Stomach (tissue), 9 donors: Measurements from ENCODE around the gene DNM1. TPM values are rescaled to one million over a fixed set of nuclear protein-coding genes. Genes with fewer than 3 reads are reported as not detected.
A peak's percentile ranks its signal among the peaks of the same experiment; 100 is the strongest.

Experiments
- DNase-seq, 2 donors: peaks; one replicate each; pipeline versions ENCODE4 v3.0.0 to v3.0.0-alpha.2; 2013 to 2019
- H3K27ac ChIP-seq, 5 donors: fragments of 200-600 bp in 4 of 5; sonication (generic) in 4 of 5; one replicate each; pipeline ENCODE4 v1.5.1; 2013 to 2019; ENCODE audit warnings: mild to moderate bottlenecking in 1 of 5, moderate library complexity in 1 of 5
- H3K27me3 ChIP-seq, 3 donors: fragments of 200-600 bp; sonication (generic); one replicate each; pipeline ENCODE4 v1.5.1; 2017 to 2019; ENCODE audit warnings: mixed run types in 1 of 3
- H3K36me3 ChIP-seq, 4 donors: fragments of 200-600 bp; sonication (generic); 1 replicate in 3 of 4; 2 replicates in 1 of 4; pipeline ENCODE4 v1.5.1; 2016 to 2019
- H3K4me1 ChIP-seq, 4 donors: fragments of 200-600 bp; sonication (generic); one replicate each; pipeline ENCODE4 v1.5.1; 2016 to 2019
- H3K4me3 ChIP-seq, 4 donors: fragments of 200-600 bp; sonication (generic) in 3 of 4; one replicate each; pipeline ENCODE4 v1.5.1; 2016 to 2019; ENCODE audit warnings: mild to moderate bottlenecking in 1 of 4
- H3K9me3 ChIP-seq, 4 donors: fragments of 200-600 bp; sonication (generic); one replicate each; pipeline ENCODE4 v1.5.1; 2016 to 2019
- CTCF ChIP-seq, 7 experiments: fragments of 450-650 bp in 4 of 7; fragments of 200-600 bp in 3 of 7; sonication (generic) in 3 of 7; IDR thresholded peaks; one replicate each; pipeline ENCODE4 v1.5.1; 2016 to 2019; ENCODE audit warnings: antibody characterized with exemption in 7 of 7, control low read depth in 2 of 7, mild to moderate bottlenecking in 1 of 7
- EP300 ChIP-seq: sonication (generic); formaldehyde crosslinking; IDR thresholded peaks from one replicate; pipeline ENCODE4 v1.6.1; 2017; ENCODE audit warnings: antibody characterized with exemption
- POLR2A ChIP-seq, 4 donors: fragments of 450-650 bp; IDR thresholded peaks; one replicate each; pipeline ENCODE4 v1.6.1; 2016; ENCODE audit warnings: antibody characterized with exemption in 4 of 4, control low read depth in 2 of 4, mild to moderate bottlenecking in 1 of 4, moderate library complexity in 1 of 4
- POLR2AphosphoS5 ChIP-seq, 3 donors: sonication (generic); formaldehyde crosslinking; IDR thresholded peaks; one replicate each; pipeline ENCODE4 v1.6.1; 2016; ENCODE audit warnings: antibody characterized with exemption in 3 of 3
- WGBS, 5 donors: extraction: QIAGEN DNeasy Blood & Tissue Kit in 3 of 5; methylation state at CpG; one replicate each; pipeline versions ENCODE4 v1.1.5 to v1.1.7; 2013 to 2018; 5-methylcytosine and 5-hydroxymethylcytosine counted together
- intact Hi-C: fragments of 100-400 bp; cut with DNase I; formaldehyde crosslinking; loops from one replicate; pipeline ENCODE4 v1.15.1; 2023; ENCODE audit warnings: low total_unique reads
- polyA plus RNA-seq, 3 donors: library from polyadenylated mRNA; stranded (reverse); fragments of 200-250 nt; gene quantifications; one replicate each; pipeline ENCODE4 v1.2.3, GENCODE V29; 2013
- total RNA-seq, 5 donors: library from RNA; depleted of rRNA; stranded (reverse); fragments of >200 nt; gene quantifications; one replicate each; pipeline versions ENCODE4 v1.1.0 to v1.2.3, GENCODE V29; 2014 to 2016
- donor health status: healthy with polysubstance abuse.
- donor health status: Bipolar disorder and iron deficiency.
- donor health status: healthy.

The DNM1 gene
- total and polyA plus RNA-seq, 8 donors, result 2.3 to 60.8 (median 20.8) TPM

GRCh38 chr9:128216781-128217553, 13.8 kb downstream of the DNM1 start:
- no peak overlapping the region for H3K4me3 ChIP-seq
- peaks cover 0 to 4% (median 0%) of the 10 kb centered on the region in 3 donors for H3K27me3 ChIP-seq
- H3K36me3 ChIP-seq, result peaks cover 0 to under 1% (median 0%) of the 10 kb centered on the region in 4 donors
- WGBS, 5 donors, result 78 to 85% (median 83%) methylated on average over 16 of the region's 16 CpGs
- H3K27ac ChIP-seq, result peak overlapping the region in 1 of 5 donors; percentile 7
- no peak for DNase-seq
- H3K9me3 ChIP-seq, result no peaks in the 10 kb centered on the region
- peaks cover 5 to 18% (median 14%) of the 10 kb centered on the region in 4 donors for H3K4me1 ChIP-seq
- intact Hi-C loops, result no loop called here
- no peak for TF ChIP-seq POLR2AphosphoS5 (IDR thresholded peaks at IDR 0.05)
- TF ChIP-seq EP300, result no peak
- no peak for TF ChIP-seq POLR2A (IDR thresholded peaks at IDR 0.05)
- TF ChIP-seq CTCF (IDR thresholded peaks at IDR 0.05), result no peak

GRCh38 chr9:128218172-128218517, 15.0 kb downstream of the DNM1 start:
- intact Hi-C loops, result no loop called here
- Histone ChIP-seq H3K27me3 (no peaks in the 10 kb centered on the region), H3K36me3 (peaks cover 0 to 5% (median 0%) of the 10 kb centered on the region in 4 donors), H3K4me1 (peaks cover 5 to 18% (median 14%) of the 10 kb centered on the region in 4 donors), H3K27ac (peak overlapping the region in 3 of 5 donors; percentile 54 to 60 (median 59)), H3K4me3 (peak overlapping the region; percentile 33 to 45 (median 38)), H3K9me3 (no peaks in the 10 kb centered on the region)
- TF ChIP-seq CTCF (IDR thresholded peaks at IDR 0.05), result no peak
- TF ChIP-seq EP300, result no peak
- TF ChIP-seq POLR2A (IDR thresholded peaks at IDR 0.05), result no peak
- WGBS, 5 donors, result 46 to 67% (median 56%) methylated on average over 10 to 11 of the region's 11 CpGs
- DNase-seq, result no peak

GRCh38 chr9:128218518-128219389, 15.6 kb downstream of the DNM1 start:
- peaks cover 0 to 5% (median 0%) of the 10 kb centered on the region in 4 donors for H3K36me3 ChIP-seq
- TF ChIP-seq CTCF (IDR thresholded peaks at IDR 0.05) (peak in 2 of 7 experiments; percentile 10 to 14), POLR2AphosphoS5 (IDR thresholded peaks at IDR 0.05) (peak in 2 of 3 donors; percentile 14 to 85), EP300 (no peak)
- intact Hi-C loops, result no loop called here
- H3K9me3 ChIP-seq, result no peaks in the 10 kb centered on the region
- peak overlapping the region; percentile 33 to 45 (median 38) for H3K4me3 ChIP-seq
- WGBS, 5 donors, result 15 to 24% (median 17%) methylated on average over 46 to 47 of the region's 47 CpGs
- H3K27ac ChIP-seq, result peak overlapping the region in 3 of 5 donors; percentile 54 to 60 (median 59)
- no peaks in the 10 kb centered on the region for H3K27me3 ChIP-seq
- DNase-seq, result peak; percentile 97 to 98
- peaks cover 5 to 18% (median 14%) of the 10 kb centered on the region in 4 donors for H3K4me1 ChIP-seq

GRCh38 chr9:128219831-128220230, 16.7 kb downstream of the DNM1 start:
- 78 to 92% (median 90%) methylated on average over 8 to 9 of the region's 9 CpGs for WGBS, 5 donors
- no peaks in the 10 kb centered on the region for H3K27me3 ChIP-seq
- H3K4me3 ChIP-seq, result no peak overlapping the region
- intact Hi-C loops, result no loop called here
- H3K27ac ChIP-seq, result no peak overlapping the region
- no peak for DNase-seq
- TF ChIP-seq EP300, result no peak
- TF ChIP-seq CTCF (IDR thresholded peaks at IDR 0.05), result no peak
- TF ChIP-seq POLR2AphosphoS5 (IDR thresholded peaks at IDR 0.05), result no peak
- TF ChIP-seq POLR2A (IDR thresholded peaks at IDR 0.05), result no peak
- H3K4me1 ChIP-seq, result peaks cover 5 to 18% (median 14%) of the 10 kb centered on the region in 4 donors
- peaks cover 0 to 5% (median 0%) of the 10 kb centered on the region in 4 donors for H3K36me3 ChIP-seq
- H3K9me3 ChIP-seq, result no peaks in the 10 kb centered on the region
